GM19468 (cell line): ENCODE measurements around the gene CRTC1.

Experiments used
- ATAC-seq: cut with Tn5 transposase; IDR thresholded peaks from one replicate; pipeline ENCODE4 v1.9.1; 2021; ENCODE audit warnings: mild to moderate bottlenecking, moderate library complexity, moderate number of reproducible peaks; ENCODE audit not compliant: unreplicated experiment; ENCODE audit errors: extremely low read depth

The CRTC1 gene

DNA sequence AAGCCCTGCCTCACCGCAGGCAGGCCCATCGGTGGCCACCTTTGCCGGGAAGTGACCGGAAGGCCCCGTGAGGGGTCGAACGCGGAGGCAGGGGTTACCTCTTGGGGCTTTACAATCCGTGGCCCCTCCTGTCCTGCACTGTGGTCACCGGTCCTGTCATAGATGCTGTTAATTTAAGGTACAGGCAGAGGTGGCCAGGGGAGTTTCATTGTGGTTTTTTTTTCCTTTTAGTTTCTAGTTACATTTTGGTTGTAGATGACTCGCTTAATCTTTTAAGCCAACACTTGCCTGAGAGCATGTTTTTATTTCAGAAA, 94.6 kb downstream of the CRTC1 start:
- ATAC-seq, result no peak

DNA sequence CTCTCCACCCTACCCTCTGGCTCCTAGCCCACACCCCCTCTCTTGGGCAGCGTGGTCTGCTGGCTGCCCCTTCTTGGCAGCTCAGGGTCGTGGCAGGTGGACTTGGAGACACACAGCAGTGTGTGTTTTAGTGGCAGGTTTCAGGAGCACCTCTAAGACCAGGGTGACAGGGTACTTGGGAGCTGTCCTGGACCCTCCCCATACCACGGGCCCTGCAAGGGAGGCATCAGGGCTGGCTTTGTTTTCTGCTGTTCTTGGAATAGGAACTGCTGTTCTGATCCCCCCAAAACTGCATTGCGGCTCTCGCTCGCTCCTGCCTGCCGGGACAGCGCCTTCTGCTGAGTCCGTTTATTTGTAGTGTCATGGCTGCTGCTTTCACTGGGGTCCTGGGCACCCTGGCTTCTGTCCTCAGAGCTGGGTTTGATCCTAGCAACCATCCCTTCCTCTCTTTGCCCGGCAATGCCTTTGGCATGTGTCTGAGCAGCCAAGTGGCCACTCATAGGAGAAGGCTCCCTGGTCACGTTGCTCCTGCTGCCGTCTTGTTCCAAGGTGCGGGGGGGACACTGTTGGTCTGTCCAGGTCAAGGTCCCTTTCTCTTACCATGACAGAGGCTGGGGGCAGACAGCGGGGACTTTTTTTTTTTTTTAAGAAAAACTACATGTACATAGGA, 95.5 kb downstream of the CRTC1 start:
- ATAC-seq, result no peak

DNA sequence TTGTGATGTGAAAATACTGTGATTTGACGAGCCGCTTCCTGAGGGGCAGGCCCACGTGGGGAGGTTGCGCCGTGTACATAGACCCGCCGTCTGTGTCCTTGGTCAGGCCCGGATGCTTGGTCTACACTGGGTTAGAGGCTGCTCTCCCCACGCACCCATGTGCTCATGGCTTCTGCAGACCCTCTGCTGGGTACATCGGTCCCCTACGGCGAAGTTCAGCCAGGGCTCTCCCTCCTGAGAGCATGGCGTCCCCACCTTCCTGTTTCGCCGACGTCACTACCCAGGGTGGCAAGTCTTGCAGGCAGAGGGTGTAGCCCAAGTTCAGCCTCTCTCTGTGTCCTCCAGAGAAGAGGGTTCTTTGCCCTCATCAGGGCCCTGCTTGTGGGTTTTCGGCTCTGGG, 96.6 kb downstream of the CRTC1 start:
- ATAC-seq, result no peak

DNA sequence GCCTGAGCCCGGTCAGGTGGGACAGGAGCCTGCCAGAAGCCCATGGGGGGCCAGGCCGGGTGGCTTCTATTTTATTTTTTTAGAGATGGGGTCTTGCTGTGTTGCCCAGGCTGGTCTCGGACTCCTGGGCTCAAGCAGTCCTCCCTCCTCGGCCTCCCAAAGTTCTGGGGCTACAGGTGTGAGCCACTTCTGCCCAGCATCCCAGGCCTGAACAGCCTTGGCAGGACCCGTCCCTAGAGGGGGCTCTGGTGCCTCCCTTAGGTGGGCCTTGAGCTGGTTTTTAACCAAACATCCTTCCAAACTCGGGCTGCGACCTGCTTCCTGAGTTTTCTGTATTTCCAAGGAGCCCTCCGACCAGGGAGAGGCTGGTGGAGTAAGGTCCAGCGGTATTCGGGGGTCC, 97.2 kb downstream of the CRTC1 start:
- no peak for ATAC-seq

DNA sequence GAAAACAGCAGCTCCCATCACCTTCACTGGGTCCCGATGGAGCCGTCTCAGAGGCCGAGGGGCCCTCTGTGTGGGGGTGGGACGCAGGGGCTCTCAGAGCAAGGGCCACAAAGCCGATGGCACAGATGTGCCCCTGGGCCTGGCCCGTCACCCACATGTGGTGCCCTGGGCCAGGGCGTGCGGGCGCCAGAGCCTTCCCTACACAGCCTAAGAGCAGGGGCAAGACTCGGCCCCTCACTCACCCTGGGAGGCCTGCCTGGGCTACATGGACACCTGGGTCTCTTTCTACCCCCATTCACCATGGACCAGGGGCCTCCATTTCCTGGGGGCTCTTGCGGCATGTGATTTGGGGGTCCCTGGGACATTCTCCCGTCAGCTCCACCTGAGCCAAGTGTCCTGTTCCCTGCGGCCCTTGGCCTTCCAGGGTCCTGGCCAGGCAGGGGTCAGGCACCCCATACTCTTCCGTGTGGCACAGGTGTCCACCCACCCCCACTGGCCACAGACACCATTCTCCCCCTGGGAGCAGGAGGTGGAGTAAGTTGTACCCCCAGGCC, 97.6 kb downstream of the CRTC1 start:
- no peak for ATAC-seq

DNA sequence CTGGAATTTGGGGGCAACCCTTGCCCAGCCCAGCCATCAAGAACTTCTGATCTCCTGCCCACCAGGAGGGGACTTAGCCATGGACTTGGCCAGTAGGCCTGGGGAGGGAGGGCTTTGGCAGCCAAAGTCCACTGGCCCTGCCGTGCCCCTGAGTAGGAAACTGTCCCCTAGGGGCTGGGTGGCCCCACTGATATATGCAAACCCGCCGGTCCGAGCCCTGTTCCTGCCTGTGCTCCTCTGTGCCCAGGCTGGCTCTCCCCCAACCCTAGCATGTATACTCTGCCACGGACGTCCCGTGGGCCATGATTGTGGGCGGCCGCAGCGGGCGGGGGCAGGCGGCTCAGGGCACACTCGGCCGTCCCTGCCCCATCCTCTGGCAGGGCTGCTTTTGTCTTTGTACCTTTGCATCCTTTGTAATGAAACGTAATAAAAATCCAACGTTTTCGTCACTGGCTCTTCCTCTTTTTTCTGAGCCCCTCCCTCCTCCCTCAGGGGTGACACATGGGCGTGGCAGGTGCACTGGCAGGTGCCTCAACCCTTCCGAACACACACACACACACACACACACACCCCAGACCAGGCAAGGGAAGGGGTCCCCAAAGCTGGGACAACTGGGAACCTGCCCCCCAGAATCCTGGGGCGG, 98.5 kb downstream of the CRTC1 start:
- no peak for ATAC-seq

DNA sequence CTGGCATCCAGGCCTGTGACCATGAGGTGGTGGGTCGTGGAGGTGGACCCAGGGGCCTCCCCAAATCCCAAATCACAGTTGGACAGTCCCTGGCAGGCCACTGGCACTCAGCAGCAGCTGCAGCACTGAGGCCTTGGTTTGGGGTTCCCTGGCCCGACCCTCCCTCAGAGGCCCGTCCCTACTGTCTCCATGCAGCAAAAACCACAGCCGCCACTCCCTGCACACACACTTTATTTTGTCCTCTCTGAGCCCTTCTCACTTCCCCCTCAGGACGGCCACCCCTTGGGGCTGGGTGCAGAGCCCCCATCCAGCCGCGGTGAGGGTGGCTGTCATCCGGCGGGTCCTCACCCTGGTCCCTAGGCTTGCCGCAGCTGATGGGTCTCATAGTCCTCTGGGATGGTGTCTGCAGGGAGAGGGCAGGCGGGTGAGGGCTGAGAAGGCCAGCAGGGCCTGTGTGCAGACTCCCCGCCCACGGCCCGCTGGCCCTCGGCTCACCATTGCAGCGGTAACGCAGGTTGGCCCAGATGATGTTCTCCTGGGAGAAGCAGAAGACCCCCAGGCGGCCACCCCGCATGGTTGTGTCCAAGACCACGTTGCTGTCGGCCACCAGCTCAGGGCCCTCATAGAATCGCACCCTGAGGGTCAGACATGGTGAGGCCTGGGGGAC, 99.2 kb downstream of the CRTC1 start:
- no peak for ATAC-seq

DNA sequence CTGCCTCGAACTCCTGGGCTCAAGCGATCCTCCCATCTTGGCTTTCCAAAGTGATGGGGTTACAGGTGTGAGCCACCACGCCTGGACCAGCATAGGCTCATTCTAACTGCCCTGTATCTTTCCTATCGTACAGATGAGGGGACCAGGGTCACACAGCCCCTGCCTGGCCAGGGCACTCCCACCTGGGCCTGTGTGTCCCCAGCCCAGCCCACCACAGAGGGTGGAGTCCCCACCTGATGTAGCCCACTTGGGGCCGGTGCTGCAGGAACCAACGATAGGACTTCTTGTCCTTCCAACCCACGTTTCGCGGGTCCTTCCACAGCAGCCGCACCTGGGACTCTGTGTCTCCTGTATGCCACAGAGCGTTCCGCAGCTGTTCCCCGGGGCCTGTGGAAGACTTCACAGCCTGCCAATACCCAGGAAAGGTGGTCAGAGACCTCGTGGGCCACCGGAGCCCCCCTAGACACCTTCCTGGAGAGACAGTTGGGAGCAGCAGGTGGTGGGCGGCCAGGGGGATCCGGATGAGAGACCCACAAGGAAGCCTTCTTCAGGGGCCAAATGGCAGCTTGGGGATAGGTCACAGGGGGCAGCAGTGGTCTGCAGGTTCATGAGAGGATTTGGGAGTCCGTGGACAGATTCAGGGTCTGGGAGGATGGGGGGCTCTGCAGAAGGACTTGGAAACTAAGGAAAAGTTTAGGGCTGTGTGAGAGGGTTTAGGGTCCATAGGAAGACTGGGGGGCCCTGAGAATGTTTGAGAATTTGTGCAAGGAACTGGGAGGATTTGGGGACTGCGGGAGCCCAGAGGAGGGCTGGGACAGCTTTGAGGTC, 100.7 kb downstream of the CRTC1 start:
- no peak for ATAC-seq

DNA sequence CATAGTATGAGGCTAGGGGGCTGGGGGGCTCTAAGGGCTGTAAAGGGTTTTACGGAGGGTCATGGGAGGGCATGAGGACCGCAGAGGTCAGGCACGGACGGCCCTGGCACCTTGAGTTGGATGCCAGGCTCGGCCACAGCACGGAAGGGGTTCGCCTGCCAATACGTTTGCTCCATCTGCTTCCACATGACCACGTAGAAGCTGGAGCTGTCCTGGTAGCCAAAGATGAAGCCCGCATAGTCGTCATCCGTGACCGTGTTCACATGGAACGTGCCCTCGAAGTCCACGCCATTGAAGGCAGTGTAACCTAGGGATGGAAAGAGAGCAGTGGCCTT, 101.3 kb downstream of the CRTC1 start:
- no peak for ATAC-seq

DNA sequence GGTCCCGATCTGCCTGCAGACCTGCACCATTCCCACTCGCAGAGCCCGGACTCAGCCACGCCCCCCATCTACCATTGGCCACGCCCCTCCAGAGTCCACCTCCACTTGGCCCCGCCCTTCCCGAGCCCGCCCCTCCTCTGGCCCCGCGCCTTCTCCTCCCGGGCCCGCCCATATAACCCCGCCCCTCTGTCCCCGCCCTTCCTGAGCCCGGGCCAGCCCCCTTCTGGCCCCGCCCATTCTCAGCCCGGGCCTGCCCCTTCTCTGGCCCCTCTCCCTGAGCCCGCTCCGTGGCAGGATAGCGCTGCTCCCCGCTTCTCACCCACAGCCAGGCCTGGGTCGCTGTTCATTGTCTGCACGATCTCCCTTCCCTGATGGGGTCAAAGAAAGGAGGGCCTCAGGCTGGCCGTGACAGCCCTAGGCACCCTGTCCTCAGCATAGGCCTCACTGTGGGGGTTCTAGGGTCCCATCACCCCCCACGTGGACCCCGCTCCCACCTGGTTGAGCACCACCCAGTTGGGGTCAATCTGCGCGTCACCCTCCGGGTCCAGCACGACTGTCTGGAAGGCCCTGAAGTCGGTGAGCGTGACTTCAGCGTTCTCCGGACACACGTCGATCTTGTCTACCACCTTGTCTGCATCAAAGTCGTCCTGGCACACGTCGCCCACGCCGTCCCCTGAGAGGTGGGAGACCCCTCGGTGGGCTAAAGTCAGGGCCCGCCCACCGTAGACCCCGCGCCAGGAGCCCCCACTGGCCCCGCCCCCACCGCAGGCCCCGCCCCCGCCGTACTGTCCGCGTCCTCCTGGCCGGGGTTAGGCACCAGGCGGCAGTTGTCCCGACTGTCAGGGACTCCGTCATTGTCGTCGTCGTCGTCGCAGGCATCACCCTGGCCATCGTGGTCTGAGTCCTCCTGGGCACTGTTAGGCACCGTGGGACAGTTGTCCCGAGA, 102.0 kb downstream of the CRTC1 start:
- ATAC-seq, result no peak

DNA sequence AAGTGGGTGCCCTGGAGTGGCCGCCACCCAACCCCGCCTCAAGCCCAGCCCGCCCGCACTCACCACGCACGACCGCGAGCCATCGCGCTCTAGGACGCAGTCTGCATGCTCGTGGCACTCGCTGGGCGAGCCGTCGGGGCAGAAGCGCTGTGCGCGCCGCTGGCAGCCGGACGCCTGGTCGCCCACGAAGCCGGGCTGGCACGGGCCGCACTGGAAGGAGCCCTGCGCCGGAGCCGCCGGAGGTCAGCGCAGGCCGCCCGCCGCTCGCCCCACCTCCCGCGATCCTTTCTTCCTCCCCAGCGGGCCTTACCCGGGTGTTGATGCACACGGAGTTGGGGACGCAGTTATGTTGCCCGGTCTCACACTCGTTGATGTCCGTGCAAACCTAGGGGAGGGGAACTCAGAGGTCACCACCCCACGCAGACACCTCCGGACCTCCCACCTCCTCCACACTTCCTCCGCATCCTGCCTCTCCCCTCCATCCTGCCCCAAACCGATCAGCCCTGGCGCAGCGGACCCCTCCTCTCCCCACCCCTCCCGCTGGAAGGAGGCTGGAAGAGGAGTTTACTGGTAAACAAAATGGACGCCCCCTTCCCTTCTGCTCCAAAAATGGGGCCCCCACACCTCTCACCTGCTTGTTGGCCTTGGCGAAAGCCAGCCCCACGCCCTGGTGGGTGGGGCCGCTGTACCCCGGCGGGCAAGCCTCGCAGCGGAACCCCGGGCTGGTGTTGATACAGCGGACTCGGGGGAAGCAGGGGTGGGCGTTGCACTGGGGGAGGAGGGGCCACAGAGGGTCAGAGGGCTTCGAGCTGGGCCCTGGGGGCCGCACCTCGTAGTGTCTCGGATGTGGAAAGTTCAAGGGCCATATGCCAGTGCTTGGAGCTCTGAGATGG, 105.3 kb downstream of the CRTC1 start:
- ATAC-seq, result no peak

DNA sequence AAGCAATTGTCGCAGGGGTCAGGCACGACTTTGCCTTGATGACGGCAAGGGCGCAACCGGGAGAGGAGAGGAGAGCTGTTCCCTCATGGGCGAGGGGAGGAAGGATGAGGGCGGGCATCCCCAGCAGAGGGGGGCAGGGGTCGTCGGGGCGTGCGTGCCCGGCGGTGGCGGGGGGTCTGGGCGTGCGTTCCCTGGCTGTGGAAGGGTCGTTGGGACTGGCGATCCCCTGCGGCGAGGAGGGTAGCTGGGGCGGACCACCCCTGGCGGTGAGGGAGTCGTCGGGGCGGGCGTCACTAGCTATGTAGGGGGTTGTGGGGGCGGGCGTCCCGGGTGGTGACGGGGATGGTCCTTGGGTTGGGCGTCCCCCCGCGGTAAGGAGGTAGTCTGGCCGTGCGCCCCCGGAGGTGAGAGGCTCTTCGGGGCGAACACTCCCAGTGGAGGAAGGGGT, 106.0 kb downstream of the CRTC1 start:
- no peak for ATAC-seq

DNA sequence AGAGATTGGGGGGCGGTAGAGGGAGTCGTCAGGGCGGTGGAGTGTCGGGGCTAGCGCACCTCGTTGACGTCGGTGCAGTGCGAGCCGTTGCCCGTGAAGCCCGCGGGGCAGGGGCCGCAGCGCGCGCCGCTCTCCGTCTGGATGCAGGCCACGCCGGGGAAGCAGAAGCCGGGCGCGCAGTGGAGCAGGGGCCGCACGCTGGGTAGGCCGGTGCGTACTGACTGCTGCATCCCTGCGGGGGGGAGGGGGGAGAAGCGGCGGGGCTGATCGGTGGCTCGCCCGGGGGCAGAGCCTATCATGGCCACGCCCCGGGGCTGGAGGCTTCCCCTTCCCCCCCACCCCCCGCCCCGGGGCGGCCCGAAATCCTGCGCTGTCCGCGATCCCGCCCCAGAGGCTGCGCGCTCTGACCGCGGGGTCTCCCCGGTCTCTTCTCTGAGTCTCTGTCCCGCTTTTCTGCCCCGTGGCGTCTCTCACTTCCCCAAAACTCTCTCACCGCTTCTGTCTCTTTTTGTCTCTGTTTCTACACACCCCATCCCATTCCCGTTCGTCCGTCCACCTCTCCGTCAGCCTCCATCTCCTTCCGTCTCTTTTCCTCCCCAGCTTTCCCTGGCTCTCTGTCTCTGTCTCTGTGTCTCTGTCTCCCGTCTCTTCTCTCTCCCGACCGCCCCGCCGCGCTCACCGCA, 106.5 kb downstream of the CRTC1 start:
- no peak for ATAC-seq

DNA sequence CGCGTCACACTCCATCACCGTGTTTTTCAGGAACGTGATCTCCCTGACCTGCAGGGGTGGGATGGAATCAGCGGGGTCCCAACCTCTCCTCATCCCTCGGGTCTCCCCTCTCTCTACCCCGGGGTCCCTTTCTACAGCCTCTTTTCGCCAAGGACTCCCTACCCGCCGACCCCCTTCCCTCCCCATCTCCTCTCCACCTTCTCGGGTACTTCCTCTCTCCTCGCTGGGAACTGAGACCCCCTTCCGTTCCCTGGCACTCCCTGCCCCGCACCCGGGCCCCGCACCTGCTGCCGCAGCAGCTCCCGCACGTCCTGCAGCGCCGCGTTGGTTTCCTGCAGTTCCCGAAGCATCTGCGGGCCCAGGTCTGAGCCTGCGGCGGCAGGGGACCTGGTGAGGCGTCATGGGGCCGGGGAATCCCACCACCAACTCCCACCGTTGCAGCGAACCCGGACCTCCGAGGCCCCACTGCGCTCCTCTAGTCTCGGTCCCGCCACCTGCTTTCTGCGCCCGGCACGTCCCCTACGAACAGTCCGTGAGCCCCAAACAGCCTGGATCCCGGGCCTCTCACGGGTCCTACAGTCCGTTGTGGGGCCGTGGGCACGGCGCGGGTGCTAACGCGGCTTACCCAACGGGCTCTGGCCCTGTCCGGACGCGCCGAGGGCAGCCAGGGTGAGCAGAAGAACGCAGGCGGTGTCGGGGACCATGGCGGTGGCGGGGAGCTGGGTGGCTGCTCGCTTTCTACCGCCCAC, 107.3 kb downstream of the CRTC1 start, which contains the start of gene COMP:
TSS of gene COMP (minus strand) at position 740 of the 749 bp plus-strand sequence. CDS start at position 704, 36 bp downstream.
- no peak for ATAC-seq

DNA sequence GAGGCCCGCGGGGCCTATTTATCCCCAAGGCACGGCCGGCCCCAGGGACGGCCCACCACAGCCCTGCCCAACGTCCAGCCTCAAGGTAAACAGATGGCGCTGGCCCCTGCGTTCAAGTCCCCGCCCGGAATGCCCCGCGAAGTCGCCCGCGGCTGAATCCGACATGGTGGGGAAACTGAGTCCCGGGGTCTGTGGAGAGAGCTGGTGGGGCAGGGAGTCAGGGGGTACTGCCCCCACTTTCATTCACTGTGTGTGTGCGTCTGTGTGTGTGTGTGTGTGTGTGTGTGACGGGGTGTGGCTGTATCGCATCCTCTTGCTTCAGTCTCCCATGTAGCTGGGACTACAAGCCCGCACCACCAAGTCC, 107.8 kb downstream of the CRTC1 start:
- ATAC-seq, result no peak

DNA sequence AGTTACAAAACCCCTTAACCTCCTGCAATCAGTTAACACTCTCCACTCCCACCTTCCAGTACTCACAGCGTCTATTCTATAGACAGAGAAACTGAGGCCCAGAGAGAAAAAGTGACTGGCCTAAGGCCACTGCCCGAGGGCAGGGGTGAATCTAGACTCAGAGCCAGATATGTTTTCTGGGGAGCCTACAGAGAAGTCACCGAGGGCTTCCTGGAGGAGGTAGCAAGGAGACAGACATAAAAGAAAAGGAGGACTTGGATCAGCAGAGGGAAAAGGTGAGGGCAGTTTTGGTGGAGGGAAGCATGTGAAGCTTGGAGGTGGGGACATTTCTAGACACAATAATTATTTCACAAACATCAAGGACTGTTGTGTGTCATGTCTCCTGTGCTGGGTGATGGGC, 109.2 kb downstream of the CRTC1 start:
- ATAC-seq, result no peak
